NCI-H226 (cell line): Measurements from ENCODE around the gene CDH16.
A peak's percentile ranks its signal among the peaks of the same experiment; 100 is the strongest.

Experiments used
- DNase-seq: peaks from one replicate; pipeline ENCODE4 v3.0.0-alpha.2; 2015

CDH16 gene

GRCh38 chr16:66927918-66928649 is 9.4 kb upstream of the CDH16 start:
- no peak for DNase-seq

DNA sequence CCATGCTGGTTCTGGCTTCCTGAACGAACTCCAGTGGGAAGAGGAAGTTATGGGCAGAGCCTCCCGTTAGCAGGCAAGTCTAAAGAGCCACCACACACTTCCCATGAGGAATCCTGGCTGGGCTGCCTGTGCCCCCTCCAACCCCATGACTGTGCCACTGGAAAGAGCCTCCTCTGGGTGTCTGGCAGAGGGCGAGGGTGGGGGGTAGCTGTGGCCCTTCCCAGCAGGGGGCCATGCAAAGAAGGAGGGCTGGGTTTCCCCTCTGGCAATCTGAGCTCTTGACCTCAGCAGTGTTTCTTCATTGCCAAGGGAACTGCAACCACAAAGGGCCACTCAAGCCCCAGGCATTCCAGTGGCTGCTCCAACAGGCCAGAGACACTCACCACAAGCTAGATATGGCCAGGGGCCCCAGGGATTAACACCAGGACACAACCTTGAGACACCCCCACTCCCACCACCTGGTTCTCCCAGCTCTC is 8.3 kb upstream of the CDH16 start:
- peak; percentile 97 for DNase-seq

- peak; percentile 48 for DNase-seq
These were observed 7.7 kb upstream of the CDH16 start for GRCh38 chr16:66926171-66926947.

DNA sequence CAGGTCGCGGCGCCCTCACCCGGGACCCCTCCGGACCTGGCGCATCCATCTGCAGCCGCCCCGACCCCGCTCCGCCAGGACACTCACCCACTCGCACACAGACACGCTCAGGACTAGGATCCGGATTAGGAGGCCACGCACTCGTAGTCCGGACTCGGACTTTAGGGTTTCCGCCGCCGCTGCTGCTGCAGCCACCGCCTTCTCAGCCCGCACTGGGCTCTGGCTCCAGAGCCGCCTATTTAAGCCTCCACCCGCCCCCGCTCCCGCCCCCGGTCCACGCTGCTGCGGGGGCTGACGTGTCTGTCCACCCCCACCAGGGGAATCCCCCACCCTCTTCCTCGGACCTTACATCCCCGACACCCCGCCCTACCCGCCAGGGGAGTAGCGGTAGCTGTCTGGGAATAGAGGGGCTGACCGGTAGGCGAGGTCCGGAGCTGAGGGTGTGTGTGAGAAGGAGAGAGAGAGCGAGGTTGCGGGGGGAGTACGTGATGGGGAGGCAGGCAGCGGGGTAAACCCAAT is 6.7 kb upstream of the CDH16 start, which contains the start of gene RRAD:
Gene RRAD, minus strand, starts transcription at position 214 of the 519 bp plus-strand sequence. CDS start 356 bp downstream, outside the sequence.
- peak; percentile 85 for DNase-seq

DNA sequence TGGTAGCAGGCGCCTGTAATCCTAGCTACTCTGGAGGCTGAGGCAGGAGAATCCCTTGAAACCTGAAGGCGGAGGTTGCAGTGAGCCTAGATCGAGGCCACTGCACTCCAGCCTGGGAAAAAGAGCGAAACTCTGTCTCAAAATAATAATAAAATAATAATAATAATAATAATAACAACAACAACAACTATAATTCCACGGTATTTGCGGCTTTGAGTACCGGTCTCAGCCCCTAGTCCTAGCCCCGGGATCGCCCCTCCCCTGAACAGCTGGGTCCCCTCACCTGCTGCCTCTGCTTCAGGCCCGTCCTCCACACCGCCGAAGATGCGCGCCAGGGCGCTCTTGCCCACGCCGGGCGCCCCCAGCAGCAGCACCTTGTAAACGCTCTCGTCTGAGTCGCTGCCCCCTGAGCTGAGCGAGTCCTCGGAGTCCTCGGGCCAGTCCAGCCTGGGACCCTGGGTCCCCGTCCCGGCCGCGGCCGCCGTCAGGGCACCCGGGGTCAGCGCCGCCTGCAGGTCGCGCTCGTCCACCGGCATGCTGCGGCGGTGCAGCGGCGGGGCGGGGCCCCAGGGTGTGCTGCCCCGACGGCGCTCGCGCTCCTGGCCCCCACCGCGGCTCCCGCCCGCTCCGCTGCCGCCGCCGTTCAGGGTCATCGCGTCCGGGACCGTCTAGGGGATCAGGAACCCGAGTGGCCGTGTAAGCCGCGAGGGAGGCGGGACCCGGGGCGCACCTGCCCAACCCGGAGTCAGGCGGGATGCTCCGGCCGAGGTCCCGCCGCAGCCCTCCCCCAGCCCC is 6.0 kb upstream of the CDH16 start:
- no peak for DNase-seq

GRCh38 chr16:66923866-66924265 is 5.2 kb upstream of the CDH16 start:
- no peak for DNase-seq

- no peak for DNase-seq
These were observed 4.6 kb upstream of the CDH16 start for GRCh38 chr16:66923247-66923731.

DNA sequence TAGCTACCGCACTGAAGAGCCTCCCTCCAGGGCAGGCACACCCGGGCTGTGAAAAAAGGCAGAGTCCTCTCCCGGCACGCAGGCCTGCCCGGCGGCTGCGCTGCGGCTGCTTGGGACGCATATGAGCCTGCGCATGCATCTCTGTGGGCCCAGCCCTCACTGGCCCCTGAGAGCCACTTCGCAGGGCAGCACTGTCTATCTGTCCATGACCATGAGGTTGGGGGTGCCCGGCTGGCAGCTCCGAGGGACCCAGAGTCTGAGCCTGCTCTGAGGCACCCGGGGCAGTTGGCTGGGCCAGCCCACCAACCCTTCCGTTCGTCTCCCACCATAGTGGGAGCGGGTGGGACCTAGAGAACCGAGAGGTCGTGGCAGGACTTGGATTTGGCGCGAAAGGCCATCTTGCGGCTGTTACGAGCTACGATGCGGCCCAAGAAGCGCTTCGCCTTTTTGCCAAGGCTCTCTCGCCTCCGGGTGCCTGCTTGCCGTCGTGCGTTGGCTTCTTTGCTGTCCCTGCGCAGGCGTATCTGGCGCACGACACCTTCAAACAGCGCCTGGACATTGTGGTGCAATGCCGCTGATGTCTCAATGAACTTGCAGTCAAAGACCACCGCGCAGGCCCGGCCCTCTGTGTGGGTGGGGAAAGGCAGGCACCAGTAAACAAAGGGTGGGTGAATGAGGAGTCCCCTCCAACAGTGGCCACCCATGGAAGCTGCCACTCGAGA is 3.2 kb upstream of the CDH16 start:
- no peak for DNase-seq

DNA sequence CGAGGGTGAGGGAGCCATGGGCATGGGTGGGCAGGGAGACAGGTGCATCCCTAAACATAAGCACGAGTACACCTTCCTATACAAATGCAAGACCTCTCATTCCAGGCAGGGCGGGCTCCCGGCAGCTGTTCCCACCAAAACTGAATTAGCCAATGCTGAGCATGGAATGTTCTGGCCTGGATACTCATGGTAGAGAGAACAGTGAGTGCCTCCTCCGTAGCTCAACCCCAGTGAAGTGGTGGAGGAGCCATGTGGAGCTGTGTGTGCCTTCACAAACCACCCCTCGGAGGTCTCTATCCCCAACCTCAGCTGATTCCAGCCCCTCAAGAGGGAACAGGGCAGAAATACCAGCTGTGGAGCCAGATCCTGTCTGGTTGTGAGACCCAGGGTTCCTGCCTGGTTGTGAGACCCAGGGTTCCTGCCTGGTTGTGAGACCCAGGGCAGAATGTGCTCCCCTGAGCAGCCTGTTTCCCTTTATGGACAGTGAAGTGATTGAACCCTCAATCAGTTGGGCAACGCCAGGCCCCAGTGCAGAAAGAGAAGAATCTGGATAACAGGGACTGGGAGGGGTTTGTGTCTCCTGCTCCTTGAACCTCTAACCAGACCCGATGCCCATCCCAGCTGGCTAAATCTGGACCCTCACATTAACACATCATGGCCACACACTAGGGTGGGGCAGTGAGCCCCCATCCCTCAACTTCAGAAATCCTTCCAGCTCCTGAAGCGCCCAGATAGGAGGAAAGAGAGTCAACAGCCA is 2.4 kb upstream of the CDH16 start:
- no peak for DNase-seq

- no peak for DNase-seq
These were observed 1.6 kb upstream of the CDH16 start for GRCh38 chr16:66920299-66920590.

- DNase-seq, result no peak
These were observed 1.0 kb upstream of the CDH16 start for GRCh38 chr16:66919569-66920298.

DNA sequence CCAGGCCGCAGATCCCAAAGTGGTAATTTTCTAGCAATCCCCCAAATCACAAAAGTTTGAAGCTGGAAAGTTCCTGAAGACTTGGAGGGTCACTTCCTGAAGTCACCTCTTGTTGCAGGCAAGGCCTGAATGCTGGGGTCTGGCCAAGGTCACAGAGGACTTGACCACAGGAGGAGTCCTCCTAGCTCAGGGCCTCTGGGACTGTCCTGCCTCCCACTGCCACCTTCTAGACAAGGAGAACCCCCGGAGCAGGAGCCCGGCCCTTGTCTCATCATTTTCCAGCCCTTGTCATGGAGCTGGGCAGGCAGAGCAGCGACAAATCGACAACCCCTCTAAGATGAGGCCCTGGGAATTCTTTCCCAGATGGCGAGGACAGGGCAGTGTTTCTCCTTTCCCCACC is 330 bp downstream of the CDH16 start:
- no peak for DNase-seq

DNA sequence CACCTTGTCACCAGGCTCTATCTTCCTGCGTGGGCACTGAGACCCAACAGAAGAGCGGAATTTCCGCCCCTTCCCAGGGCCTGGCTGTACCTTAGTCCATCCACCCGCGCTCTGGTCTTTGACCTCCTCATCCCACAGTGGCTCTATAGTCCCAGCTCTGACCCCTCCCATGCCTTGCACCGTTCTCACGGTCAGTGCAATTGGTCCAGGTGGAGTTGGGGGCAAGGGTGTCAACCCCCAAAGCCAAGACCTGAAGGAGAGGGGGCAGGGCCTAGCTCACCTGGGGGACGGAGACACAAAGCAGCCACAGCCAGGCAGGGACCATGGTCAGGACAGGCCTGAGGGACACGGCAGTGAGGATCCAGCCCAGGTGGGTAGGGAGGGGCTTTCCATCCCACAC is 944 bp downstream of the CDH16 start:
- no peak for DNase-seq

DNA sequence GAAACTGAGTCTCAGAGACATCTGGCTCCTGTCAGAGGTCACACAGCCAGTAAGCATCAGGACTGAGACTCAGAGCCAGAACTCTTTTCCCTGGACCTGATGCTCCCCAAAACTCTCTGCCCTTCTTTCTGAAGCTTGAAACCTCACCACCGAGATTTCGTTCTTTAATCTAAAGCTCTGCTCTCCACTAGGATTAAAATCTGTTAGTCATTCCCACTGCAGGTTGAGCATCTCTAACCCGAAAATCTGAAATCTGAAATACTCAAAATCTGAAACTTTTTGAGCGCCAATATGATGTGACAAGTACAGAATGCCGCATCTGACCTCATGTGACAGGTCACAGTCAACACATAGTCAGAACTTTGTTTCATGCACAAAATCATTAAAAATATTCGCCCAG is 2.2 kb downstream of the CDH16 start:
- no peak for DNase-seq

DNA sequence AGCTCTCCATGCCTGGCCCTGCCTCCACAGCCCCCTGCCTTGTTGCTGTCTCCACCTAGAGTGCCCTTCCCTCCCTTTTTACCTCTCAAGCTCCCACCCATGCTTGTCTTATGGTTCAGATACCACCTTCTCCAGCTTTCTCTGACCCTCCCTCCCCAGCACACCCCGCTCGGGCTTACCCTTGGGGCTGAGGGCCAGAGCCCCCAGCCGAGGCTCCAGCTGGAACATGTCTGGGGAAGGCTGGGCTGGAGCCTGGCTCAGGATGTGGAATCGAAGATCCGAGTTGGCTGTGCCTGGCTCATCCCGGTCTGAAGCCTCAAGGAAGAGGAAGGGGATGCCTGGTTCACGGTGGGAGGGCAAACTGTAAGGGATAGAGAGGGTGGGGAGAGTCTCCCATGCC is 3.6 kb downstream of the CDH16 start:
- no peak for DNase-seq

DNA sequence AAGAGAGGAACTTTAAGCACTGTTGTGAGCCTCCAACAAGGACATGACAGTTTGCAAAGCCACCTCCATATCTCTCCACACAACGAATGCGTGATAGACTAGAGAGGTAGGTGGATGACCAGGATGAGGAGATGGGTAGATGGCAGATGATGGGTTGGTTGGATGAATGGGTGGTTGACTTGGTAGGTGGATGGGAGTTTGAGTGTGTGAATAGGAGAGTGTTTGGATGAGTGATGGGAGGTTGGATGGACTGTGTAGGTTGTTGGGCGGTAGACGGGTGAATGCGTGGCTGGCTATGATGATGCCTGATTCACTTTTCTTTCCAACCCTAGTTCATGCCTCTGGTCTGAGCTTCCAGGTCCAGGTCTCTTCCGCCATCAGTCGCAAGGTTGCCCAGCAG is 4.1 kb downstream of the CDH16 start:
- DNase-seq, result no peak

GRCh38 chr16:66913711-66914110 is 5.0 kb downstream of the CDH16 start:
- DNase-seq, result no peak

DNA sequence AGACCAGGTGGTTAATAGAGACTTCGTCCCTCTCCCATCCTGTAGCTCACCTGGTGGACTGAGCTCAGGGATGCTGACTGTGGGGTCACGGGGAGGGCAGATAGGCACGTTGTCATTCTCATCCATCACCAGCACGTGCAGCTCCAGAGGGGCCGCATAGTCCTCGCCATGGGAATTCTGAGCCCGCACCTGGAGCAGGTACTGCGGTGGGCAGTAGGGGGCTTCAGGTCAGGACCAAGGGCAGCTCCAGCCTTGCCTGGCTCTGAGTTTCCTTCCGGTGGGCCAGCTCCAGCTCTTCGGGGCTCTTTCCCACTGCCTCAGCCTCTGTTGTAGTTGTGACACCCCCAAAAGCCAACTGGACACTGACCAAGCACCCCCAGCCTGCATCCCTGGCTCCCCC is 5.6 kb downstream of the CDH16 start:
- DNase-seq, result no peak

DNA sequence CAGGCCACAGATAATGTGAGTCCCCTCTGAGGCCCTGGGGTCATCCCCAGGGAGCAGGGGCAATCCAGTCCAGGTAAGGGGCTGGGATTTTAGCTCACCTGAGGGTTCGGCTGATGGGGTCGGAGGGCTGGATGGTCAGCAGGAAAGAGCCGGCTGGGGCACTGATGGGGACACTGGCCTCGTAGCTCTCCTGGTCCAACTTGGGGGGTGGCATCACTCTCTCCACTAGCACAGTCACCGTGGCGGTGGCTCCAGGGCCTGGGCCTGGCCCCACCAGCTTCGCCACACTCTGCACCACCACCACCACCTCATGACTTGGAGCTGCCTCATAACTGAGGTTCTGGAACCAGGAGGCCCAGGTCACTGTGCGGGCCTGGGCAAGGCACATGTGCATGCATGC is 6.9 kb downstream of the CDH16 start:
- no peak for DNase-seq

DNA sequence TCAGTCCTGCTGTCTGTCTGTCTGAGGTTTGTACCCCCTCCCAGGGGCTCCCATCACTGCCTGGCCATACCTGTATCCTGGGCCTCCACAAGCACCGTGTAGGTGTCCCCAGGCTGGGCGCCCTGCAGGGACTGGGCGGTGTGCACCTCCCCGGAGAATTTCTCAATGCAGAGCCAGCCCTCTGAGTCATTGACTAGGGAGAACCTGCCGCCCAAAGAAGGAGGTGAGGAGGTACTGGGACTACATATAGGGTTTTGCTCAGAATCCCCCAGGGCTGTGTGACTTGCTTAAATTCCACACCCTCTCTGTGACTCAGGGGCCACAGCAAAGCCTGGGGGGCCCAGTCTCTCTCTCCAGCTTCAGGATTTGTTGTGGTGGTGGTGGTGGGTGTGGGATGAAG is 7.6 kb downstream of the CDH16 start:
- DNase-seq, result peak; percentile 55
